Measurements from ENCODE around the gene HEATR5A.
"Not testable (repeated sequence)": the region's sequence is repeated elsewhere in the genome, so short reads cannot be mapped to it uniquely, and the experiment has no call there.

Gene HEATR5A

DNA sequence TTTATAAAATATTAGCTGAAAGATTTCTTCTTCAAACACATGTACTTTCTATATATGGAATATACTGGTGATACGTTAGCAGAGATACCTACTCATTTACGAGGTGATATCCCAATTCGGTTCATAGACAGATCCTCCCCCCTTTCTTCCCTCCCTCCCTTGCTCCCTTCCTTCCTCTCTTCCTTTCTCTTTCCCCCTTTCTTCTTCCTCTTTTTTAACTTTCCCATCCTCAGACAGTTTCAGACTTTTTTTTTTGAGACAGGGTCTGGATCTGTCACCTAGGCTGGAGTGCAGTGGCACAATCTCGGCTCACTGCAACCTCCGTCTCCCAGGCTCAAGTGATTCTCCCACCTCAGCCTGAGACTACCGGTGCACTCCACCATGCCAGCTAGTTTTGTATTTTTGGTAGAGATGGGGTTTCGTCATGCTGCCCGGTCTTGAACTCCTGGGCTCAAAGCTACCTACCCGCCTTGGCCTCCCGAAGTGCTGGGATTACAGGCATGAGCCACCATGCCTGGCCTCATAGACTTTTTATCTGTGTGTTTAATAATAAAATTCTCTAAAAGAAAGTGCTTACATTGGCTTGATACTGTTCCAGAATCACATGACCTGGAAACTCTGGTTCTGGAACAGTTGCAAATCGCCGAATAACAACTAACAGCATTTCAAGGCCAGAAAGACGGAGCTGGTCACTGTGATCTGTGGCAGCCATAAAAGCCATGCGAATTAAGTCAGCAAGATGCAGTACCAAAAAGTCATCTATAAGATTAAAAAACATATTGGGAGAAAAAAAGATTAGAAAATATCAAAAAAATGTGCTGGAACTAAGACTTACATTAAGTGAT is 99.2 kb downstream of the HEATR5A start:
- no peak for DNase-seq

DNA sequence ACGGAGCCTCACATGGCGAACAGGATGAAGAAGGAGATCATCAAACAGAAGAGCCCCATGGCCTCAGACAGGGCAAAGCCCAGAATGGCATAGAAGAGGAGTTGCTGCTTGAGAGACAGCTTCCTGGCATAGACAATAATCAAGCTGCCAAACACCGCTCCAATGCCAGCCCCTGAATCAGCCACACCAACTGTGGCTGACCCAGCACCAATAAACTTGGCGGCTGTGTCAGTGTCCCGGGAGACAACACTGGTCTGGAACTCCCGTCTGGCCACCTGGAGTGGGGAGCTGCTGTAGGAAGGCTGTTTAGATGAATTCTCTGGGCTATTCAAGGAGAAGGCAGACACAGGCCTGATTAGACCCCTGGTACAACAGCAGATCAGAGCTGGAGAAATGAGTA is 100.1 kb downstream of the HEATR5A start:
- no peak for DNase-seq

DNA sequence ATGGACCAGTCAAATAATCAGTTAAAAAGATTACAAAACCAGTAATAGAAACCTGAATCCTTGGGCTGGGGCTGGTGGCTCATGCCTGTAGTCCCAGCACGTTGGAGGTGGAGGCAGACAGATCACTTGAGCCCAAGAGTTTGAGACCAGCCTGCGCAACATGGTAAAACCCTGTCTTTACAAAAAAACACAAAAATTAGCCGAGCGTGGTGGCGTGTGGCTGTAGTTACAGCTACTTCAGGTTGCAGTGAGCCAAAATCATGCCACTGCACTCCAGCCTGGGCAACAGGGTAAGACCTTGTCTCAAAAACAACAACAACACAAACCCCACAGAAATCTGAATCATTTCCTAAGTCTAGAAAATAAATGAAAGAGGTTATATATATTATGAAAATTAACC is 100.6 kb downstream of the HEATR5A start:
- no peak for DNase-seq

DNA sequence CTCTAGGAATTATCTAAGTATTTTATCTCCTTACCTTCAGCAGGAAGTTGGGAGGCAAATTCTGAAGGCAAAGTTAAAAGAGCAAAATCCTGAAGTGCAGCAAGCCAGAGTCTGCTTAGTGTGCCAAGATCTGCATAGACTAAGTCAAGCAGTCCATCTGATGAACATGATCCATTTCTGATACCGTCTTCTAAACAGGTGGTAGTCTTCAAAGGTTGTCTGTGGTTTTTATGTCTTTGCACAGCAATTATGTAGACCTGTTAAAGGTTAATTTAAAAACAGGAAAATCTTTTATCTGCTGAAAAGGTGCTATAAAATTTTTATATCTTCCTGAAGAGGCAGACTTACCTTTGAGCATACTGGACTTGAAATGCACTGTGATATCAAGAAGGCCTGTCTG is 107.4 kb downstream of the HEATR5A start:
- DNase-seq, result no peak

DNA sequence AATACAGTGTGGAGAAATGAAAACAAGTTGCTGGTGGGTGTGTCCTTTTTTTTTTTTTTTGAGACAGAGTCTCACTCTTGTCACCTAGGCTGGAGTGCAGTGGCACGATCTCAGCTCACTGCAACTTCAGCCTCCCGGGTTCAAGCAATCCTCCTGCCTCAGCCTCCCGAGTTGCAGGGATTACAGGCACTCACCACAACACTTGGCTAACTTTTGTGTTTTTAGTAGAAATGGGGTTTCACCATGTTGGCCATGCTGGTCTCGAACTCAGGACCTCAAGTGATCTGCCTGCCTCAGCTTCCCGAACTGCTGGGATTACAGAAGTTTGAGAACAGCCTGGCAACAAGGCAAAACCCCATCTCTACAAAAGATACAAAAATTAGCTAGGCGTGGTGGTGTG is 108.0 kb downstream of the HEATR5A start:
- DNase-seq, result not testable (repeated sequence)

DNA sequence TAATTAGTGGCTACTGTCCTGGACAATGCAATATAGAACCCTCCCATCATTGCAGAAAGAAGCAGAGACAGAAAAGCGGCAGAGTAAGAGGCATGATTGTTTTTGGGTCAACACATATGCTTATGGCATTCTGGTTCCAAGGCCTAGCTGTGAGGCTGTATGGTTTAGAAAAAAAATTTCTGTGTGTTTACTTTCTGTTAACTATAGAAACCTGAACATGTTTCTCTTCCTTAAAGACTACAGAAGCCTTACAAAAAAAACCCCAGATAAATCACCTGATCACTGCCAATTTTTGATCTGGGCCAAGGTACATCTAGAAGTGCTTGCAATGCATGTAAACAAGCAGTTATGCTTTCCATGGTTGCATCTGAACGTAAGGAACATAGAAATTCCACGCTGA is 112.7 kb downstream of the HEATR5A start:
- DNase-seq, result no peak

DNA sequence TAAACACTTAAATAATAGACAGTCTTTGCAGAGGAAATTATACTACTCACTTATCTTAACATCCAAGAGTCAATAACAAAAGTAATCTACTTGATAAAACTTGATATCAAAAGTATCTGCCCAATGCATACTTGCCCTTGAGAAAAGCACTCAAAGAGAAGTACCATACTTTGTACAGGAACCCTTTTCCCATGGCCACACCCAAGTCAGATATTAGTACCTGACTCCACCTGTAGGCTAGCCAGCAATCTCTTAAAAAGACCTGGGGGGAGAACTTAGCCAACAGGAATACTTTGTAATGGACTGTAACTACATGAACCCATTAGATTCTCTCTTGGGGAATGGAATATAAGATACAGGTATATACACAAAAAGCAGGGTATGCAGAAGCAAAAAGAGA is 113.2 kb downstream of the HEATR5A start:
- DNase-seq, result no peak

DNA sequence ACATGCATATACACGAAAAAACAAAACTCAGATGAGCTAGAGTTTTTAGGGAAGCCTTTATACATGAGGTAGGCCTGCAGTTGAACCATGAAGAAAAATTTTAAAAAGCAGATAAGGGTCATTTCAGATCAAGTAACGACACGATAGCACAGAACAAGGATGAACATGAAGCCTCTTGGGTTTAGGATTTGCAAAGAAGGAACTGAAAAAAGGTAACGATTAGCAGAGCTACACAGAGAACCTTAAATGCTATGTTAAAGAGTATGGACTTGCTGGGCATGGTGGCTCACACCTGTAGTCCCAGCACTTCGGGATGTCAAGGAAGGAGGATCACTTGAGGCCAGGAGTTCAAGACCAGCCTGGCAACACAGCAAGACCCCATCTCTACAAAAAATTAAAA is 116.7 kb downstream of the HEATR5A start:
- DNase-seq, result no peak

DNA sequence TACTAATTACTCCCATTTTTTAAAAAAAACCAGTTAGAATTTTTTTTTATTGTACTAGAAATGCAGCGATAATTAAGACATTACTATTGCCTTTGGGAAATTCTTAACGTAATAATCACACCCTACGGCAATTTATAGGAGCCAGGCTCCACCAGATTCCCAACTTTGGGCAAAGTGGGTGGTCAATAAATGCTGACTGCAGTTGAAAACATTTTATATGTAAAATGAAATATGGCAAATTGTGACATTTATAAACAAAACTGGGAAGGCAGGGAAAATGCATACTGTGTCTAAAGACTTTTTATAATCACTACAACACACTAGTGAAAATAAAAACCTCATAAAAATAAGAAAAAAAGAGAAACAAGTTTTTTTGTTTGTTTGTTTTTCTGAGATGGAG is 119.5 kb downstream of the HEATR5A start:
- no peak for DNase-seq

DNA sequence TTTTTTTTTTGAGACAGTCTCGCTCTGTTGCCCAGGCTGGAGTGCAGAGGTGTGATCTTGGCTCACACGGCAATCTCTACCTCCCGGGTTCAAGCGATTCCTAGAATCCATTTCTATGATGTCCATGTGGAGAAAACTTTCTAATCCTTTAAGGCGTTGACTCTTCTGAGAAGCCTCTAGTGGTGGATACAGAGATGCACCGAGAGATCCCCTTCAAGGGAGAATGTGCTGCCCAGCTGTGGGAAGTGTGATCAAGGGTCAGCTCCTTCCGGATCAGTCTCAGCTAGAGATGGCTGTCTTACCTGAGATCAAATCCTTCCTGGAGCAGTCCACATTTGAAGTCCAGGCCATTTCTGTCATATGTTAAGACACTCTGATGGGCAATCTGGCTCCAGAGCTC is 120.1 kb downstream of the HEATR5A start:
- no peak for DNase-seq

DNA sequence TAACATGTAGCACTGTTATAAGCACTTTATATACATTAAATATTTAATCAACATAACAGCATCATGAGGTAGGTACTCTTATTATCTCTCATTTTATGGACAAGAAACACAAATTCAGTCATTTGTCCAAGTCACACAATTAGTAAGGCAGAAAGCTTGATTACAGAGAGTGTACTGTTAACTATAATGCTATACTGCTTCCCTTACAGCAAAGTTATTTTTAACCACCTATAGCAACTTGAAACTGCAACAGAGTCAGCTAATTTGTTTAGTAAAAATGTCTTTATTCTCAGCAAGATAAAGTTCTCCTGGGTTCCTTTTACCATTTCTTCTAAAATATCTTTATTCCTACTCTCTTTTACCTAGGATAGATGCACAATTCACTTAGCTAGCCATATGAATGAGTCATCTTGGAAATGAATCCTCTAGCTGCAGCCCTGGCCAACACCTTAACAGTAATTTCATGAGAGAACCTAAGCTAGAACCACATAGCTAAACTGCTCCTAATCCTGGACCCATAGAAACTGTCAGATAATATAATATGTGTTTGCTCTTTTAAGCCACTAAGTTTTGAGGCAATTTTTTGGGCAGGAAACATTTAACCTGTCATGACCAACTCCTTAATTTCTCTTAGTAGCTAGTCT is 122.5 kb downstream of the HEATR5A start:
- no peak for DNase-seq

DNA sequence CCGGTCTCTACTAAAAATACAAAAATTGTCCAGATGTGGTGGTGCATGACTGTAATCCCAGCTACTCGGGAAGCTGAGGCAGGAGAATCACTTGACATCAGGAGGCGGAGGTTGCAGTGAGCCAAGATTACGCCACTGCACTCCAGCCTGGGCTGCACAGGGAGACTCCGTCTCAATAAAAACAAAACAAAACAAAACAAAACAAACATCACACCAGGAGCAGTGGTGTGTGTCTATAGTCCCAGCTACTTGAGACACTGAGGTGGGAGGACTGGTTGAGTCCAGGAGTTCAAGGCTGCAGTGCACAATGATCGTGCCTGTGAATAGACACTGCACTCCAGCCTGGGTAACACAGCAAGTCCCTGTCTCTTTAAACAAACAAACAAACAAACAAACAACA is 123.2 kb downstream of the HEATR5A start:
- DNase-seq, result no peak

DNA sequence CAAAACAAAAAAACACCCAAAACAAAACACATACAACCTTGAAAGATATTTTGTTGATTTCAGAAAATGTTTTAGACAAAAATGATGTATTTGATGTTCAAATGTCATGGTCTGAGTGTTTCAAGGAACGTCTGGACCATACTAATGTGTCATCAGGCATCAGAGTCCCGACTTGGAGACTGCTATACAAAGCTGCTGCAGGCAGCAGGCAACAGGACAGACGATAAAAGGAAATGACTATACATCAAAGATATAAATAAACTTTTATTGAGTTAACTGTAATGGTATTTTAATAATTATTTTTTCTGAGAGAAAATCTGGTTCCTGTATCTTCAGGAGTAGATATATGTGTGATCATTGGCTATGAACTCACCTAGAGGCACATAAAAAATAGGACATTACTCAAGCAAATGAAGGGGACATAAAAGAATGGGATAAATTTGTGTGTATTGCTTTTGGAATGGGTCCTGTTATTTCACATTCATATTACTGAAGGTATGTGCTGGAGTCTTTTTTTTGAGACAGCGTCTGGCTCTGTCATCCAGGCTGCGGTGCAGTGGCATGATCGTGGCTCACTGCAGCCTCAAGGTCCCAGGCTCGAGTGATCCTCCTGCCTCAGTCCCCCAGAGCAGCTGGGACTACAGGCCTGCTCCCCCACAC is 125.5 kb downstream of the HEATR5A start:
- DNase-seq, result no peak

DNA sequence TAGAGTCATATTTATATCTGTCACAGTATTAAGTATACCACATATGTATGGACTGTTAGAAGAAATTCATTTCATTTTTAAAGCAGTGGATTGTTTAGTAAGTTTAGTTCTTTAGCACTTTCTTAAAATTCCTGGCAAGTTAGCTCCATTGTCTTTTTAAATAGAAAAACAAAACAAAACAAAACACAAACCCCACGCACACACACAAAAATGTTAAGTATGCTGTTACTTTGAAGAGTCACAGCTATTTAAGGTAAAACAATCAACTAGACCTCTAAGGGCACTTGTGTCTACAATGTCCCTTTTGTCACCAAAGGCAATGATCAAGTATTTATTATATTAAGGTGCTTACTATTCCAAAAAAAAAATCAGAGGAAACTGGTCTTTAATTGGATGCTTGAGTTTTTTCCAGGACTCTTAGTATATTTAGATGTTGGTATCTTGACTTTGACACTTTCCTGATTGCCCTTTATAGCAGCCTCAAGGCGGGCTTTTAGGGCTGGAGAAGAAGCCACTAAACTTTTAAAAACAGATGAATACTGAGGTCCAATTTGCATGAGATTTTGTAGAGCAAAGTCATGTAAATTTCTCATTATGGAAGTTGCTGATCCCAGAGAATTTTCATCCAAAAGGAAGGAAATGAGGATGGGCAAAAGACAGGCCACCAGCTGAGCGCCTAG is 127.3 kb downstream of the HEATR5A start:
- no peak for DNase-seq

DNA sequence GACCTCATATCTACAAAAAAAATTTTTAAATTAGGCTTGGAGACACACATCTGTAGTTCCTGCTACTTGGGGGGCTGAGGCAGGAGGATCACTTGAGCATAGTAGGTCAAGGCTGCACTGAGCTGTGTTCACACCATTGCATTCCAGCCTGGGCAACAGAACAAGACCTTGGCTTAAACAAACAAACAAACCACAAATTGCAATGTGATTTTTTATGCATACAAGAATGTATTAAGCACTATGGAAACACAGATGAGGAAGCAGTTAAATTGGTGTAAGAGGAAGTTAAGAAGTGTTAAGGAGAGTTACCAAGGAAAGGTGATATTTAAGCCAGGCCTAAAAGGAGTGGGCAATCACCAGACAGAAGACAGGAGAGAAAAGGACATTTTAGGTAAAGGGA is 129.1 kb downstream of the HEATR5A start:
- no peak for DNase-seq

DNA sequence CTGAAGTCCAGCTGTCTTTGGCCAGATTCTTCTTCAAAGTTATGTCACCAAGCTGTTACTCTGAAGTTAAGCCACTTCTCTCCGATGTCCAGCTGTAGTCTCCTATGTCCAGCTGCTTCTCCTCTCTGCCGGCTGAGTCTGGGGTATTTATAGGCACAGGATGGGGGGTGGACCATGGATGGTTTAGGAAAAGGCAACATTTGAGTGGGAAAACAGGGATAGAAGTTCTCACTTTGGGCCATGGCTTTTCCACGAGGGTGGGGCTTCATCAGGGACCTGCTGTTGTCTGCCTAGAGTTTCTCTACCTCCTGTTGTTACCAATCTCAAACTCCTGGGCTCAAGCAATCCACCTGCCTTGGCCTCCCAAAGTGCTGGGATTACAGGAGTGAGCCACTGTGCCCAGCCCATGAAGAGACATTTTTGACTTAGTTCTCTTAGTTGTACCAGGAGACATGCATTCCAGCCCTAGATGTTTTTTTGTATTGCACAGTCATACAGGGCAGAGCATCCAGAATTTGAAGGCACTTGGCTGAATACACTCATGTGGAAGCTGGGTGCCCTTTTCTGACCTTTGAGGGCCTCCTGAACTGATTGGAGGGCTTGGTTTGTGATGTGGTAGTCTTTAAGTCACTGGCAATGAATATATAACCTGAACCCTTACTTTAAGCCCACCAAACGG is 132.9 kb downstream of the HEATR5A start:
- no peak for DNase-seq

DNA sequence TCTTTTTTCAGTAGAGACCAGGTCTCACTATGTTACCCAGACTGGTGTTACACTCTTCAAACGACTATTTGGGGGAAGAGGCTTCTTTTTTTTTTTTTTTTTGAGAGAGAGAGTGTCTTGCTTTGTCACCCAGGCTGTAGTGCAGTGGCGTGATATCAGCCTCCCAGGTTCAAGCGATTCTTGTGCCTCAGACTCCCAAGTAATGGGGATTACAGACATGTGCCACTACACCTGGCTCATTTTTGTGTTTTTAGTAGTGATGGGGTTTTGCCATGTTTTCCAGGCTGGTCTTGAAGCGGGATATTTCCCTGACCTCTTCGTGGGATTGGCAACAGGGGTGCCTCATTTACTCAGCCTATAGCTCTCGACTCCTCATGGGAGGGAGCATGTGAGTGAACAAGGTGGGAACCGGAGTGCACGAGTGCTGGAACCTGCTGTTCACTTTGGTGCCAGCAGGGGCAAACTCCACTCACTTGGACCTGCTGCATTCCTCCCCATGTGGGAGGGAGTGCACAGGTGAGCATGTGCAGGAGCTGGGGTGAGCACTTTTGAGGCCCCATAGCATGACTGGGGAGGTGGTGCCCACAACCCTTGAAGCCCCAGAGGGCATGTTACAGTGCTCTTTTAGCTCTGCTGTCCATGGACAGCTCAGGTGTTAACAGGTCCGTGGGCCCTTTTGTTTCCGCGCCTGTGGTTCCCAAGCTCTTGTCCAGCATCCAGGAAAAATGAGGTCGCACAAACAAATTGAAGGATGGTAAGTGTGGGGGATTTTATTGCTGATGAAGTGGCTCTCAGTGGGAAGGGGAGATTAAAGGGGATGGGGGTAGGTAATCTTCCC is 133.7 kb downstream of the HEATR5A start:
- no peak for DNase-seq

DNA sequence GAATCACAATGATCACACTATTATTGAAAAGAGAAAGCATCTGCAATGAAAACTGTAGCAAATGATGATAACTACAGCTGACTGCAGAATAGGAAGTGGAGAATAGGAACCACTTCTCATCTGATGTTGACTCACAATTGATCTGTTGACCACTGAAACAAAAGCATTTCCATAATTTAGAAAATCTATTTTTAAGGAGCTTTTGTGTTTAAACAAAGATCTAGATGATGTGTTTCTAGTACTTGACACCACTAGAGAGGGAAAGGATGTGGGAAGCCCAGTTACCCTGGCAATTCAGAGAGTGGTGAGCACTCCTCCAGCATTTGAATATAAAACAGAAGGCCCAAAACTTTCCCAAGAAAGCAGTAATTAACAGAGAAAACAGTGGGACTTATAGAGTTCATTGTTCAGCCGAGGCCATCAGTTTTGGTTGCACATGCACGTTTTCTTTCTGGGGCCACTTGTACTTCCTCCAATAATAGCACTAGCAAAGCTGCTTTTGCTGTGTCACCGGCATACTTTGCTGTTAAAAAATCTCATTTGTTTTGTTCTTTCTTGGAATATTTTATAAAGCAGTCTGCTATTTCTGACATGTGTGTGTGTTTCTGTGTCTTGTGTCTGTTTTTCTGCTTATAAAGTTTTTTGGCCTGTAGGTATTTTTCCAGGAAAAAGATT is 136.6 kb downstream of the HEATR5A start:
- DNase-seq, result no peak

DNA sequence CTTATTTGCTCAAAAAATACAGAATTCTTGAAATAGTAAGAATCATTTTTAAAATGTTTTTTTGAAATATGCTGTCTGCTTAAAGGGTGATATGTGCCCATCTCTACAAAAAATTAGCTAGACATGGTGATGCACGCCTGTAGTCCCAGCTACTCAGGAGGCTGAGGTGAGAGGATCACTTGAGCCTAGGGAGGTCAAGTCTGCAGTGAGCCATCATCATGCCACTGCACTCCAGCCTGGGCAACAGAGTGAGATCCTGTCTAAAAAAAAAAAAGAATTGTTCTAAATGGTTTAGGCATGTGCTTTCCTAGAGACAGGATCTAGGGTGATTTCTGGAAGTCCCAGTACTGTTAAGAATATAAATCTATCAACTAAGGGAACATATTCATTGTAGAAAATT is 137.2 kb downstream of the HEATR5A start:
- no peak for DNase-seq

DNA sequence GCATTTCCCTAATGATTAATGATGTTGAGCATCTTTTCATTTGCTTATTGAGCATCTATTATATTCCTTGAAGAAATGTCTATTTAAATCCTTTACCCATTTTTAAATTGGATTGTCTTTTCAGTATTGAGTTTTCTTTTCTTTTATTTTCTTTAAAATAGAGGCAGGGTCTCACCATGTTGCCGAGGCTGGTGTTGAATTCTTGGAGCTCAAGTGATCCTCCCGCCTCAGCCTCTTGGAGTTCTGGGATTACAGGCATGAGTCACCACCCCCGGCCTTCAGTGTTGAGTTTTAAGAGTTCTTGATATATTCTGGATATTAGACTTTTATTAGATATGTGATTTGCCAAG is 139.5 kb downstream of the HEATR5A start:
- DNase-seq, result no peak

DNA sequence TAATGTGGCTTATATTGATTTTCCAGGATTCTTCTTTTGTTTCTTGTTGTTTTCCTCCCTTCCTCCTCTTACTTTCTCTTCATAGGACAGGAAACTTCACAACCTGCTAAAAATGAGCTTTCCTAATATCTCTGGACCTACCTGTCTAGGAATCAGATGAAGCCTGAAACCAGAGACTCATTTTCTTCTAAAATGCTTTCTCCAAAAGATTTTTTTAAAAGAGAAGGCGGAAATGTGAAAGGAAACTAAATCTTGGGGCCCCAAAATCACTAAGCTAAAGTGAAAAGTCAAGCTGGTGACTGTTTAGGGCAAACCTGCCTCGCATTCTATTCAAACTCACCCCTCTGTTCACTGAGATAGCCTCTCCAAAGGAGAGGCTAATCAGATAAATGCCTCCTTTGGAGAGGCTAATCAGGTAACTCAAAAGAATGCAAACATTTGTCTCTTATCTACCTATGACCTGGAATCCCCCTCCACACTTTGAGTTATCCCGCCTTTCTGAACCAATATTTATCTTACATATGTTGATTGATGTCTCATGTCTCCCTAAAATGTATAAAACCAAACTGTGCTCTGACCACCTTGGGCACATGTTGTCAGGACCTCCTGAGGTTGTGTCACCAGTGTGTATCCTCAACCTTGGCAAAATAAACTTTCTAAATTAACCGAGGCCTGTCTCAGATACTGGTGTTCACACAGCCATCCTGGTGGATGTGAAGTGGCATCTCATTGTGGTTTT is 140.0 kb downstream of the HEATR5A start:
- no peak for DNase-seq
